Thyroid gland (tissue), 4 donors: Measurements from ENCODE around the gene UNKL. TPM values are rescaled to one million over a fixed set of nuclear protein-coding genes. Genes with fewer than 3 reads are reported as not detected.

ENCODE experiments used
- DNase-seq, 2 donors: peaks; one replicate each; pipeline ENCODE4 v3.0.0-alpha.2; 2019
- H3K27ac ChIP-seq, 3 donors: fragments of 200-600 bp; sonication (generic); 1 replicate in 2 of 3; 2 replicates in 1 of 3; pipeline ENCODE4 v1.5.1; 2016 to 2019; ENCODE audit warnings: mild to moderate bottlenecking in 1 of 3, moderate library complexity in 1 of 3
- H3K27me3 ChIP-seq: fragments of 200-600 bp; sonication (generic); one replicate; pipeline ENCODE4 v1.5.1; 2019
- H3K36me3 ChIP-seq, 2 donors: fragments of 200-600 bp; sonication (generic); one replicate each; pipeline ENCODE4 v1.5.1; 2016 to 2019
- H3K4me1 ChIP-seq, 2 donors: fragments of 200-600 bp; sonication (generic); one replicate each; pipeline ENCODE4 v1.5.1; 2017 to 2019
- H3K4me3 ChIP-seq, 3 donors: fragments of 200-600 bp; sonication (generic); replicated peaks in 1 of 3; 1 replicate in 2 of 3; 2 replicates in 1 of 3; pipeline ENCODE4 v1.5.1; 2016; ENCODE audit warnings: mild to moderate bottlenecking in 1 of 3
- H3K9me3 ChIP-seq: fragments of 200-600 bp; sonication (generic); one replicate; pipeline ENCODE4 v1.5.1; 2017
- CTCF ChIP-seq, 6 experiments: fragments of 200-600 bp in 3 of 6; fragments of 450-650 bp in 3 of 6; sonication (generic) in 3 of 6; IDR thresholded peaks; one replicate each; pipeline ENCODE4 v1.5.1; 2016 to 2019; ENCODE audit warnings: antibody characterized with exemption in 6 of 6, mild to moderate bottlenecking in 2 of 6, inconsistent platforms in 1 of 6, moderate library complexity in 1 of 6
- POLR2A ChIP-seq, 2 donors: fragments of 450-650 bp; IDR thresholded peaks; one replicate each; pipeline ENCODE4 v1.6.1; 2017; ENCODE audit warnings: antibody characterized with exemption in 2 of 2, mild to moderate bottlenecking in 2 of 2, moderate library complexity in 1 of 2
- WGBS, 2 donors: methylation state at CpG; one replicate each; pipeline ENCODE4 v1.1.5; 2017; 5-methylcytosine and 5-hydroxymethylcytosine counted together
- intact Hi-C: fragments of 100-400 bp; cut with DNase I; formaldehyde crosslinking; loops from one replicate; pipeline ENCODE4 v1.15.1; 2023
- total RNA-seq, 4 donors: library from RNA; depleted of rRNA; stranded (reverse); fragments of >200 nt; gene quantifications; one replicate each; pipeline ENCODE4 v1.2.3, GENCODE V29; 2016

The UNKL gene
- 10 to 100 TPM; 26.2 to 46.9 (median 31.3) TPM for total RNA-seq

GRCh38 chr16:1414532-1415260 is at the start of gene UNKL:
Gene UNKL (minus strand): TSS chr16:1414704. CDS start chr16:1414691, 13 bp downstream.
- Histone ChIP-seq H3K9me3 (no peaks in the 10 kb centered on the region), H3K4me1 (peaks cover under 1 to 6% of the 10 kb centered on the region in 2 donors), H3K4me3 (peak within 1 kb of the TSS; percentile 87 to 98 (median 98)), H3K27me3 (no peaks in the 10 kb centered on the region), H3K36me3 (no peaks in the 10 kb centered on the region), H3K27ac (peak within 1 kb of the TSS; percentile 71 to 78 (median 76))
- intact Hi-C loops = loop anchor here (5.0 kb wide), 1 partner anchor 63 kb away; the partner anchor contains the start of gene CLCN7
- WGBS, 2 donors = 5 to 37% methylated on average over 4 to 28 of the region's 72 CpGs
- peak in 1 of 2 donors; percentile 39 for TF ChIP-seq POLR2A (IDR thresholded peaks at IDR 0.05)
- no peak for TF ChIP-seq CTCF (IDR thresholded peaks at IDR 0.05)
- DNase-seq = peak; percentile 76

- Histone ChIP-seq H3K36me3 (peaks cover 18 to 21% of the 10 kb centered on the region in 2 donors), H3K4me1 (no peaks in the 10 kb centered on the region), H3K27ac (no peak overlapping the region), H3K9me3 (no peaks in the 10 kb centered on the region), H3K4me3 (no peak overlapping the region), H3K27me3 (no peaks in the 10 kb centered on the region)
- TF ChIP-seq CTCF (IDR thresholded peaks at IDR 0.05) = no peak
- no peak for TF ChIP-seq POLR2A (IDR thresholded peaks at IDR 0.05)
- no peak for DNase-seq
- 89 to 95% methylated on average over 11 to 23 of the region's 24 CpGs for WGBS, 2 donors
- intact Hi-C loops = no loop called here
Observed at GRCh38 chr16:1461146-1461545, 46.6 kb upstream of the UNKL start.

GRCh38 chr16:1460602-1461138 is 46.2 kb upstream of the UNKL start:
- no peaks in the 10 kb centered on the region for H3K9me3 ChIP-seq
- 94 to 100% methylated on average over 2 to 13 of the region's 30 CpGs for WGBS, 2 donors
- H3K4me3 ChIP-seq = no peak overlapping the region
- no peaks in the 10 kb centered on the region for H3K27me3 ChIP-seq
- intact Hi-C loops = no loop called here
- peaks cover 22 to 25% of the 10 kb centered on the region in 2 donors for H3K36me3 ChIP-seq
- no peak for DNase-seq
- H3K27ac ChIP-seq = no peak overlapping the region
- TF ChIP-seq POLR2A (IDR thresholded peaks at IDR 0.05) (no peak), CTCF (IDR thresholded peaks at IDR 0.05) (no peak)
- H3K4me1 ChIP-seq = no peaks in the 10 kb centered on the region

GRCh38 chr16:1459967-1460366 is 45.5 kb upstream of the UNKL start:
- intact Hi-C loops = no loop called here
- TF ChIP-seq POLR2A (IDR thresholded peaks at IDR 0.05) = no peak
- TF ChIP-seq CTCF (IDR thresholded peaks at IDR 0.05) = no peak
- Histone ChIP-seq H3K4me1 (no peaks in the 10 kb centered on the region), H3K4me3 (no peak overlapping the region), H3K27ac (no peak overlapping the region), H3K9me3 (no peaks in the 10 kb centered on the region), H3K36me3 (peaks cover 30 to 32% of the 10 kb centered on the region in 2 donors), H3K27me3 (no peaks in the 10 kb centered on the region)
- WGBS, 2 donors = 86 to 88% methylated on average over 10 of the region's 10 CpGs
- no peak for DNase-seq

GRCh38 chr16:1458977-1459341 is 44.5 kb upstream of the UNKL start:
- H3K4me3 ChIP-seq = no peak overlapping the region
- H3K4me1 ChIP-seq = no peaks in the 10 kb centered on the region
- TF ChIP-seq POLR2A (IDR thresholded peaks at IDR 0.05) (no peak), CTCF (IDR thresholded peaks at IDR 0.05) (no peak)
- 84 to 89% methylated on average over 11 to 14 of the region's 14 CpGs for WGBS, 2 donors
- H3K9me3 ChIP-seq = no peaks in the 10 kb centered on the region
- H3K27ac ChIP-seq = no peak overlapping the region
- peaks cover 38 to 42% of the 10 kb centered on the region in 2 donors for H3K36me3 ChIP-seq
- DNase-seq = no peak
- intact Hi-C loops = no loop called here
- H3K27me3 ChIP-seq = no peaks in the 10 kb centered on the region
